GM18519 (cell line): ENCODE measurements around the gene LRRC4B.
"Not testable (repeated sequence)": the region's sequence is repeated elsewhere in the genome, so short reads cannot be mapped to it uniquely, and the experiment has no call there.

Experiments
- ATAC-seq: cut with Tn5 transposase; IDR thresholded peaks from one replicate; pipeline ENCODE4 v1.9.1; 2021; ENCODE audit warnings: mild to moderate bottlenecking, moderate library complexity; ENCODE audit not compliant: unreplicated experiment, low FRiP score

The LRRC4B gene

DNA sequence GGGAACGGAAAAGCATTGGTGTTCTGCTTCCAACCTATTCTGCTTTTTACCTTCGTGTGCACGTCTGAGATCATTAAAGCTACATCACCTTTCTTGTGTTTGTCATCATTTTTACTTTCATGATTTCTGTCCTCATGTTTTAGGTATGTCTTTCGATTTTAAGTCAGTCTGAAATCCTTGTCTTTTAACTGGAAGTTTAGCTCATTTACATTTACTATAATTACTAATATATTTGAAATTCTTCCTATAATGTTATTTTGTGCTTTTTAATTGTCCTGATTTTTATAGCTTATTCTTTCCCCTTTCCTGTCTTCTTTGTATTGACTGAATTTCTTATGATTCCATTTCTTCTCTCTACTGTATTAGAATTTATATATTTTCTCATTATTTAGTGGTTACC lies 35.3 kb downstream of the LRRC4B start:
- ATAC-seq = no peak

DNA sequence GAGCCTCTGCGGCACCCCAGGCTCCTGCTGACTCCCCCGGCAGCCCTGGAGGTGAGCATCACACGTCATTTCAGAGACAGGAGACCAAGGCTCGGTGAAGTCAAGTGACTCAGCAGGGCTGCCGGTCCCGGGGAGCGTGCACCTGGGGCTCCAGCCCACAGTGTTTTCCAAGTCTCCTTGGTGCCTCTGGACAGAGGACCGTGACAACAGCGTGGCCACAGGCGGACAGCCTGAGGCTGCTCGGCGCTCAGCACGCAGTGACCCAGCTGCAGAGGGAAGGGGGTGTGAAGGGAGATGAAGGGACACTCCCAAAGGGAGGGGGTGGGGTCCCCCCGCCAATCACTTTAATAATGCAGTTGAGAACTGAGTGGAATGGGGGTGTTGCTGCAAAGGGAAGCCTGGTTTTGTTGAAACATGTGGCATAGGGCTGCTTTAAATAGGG lies 37.0 kb downstream of the LRRC4B start:
- ATAC-seq = no peak

DNA sequence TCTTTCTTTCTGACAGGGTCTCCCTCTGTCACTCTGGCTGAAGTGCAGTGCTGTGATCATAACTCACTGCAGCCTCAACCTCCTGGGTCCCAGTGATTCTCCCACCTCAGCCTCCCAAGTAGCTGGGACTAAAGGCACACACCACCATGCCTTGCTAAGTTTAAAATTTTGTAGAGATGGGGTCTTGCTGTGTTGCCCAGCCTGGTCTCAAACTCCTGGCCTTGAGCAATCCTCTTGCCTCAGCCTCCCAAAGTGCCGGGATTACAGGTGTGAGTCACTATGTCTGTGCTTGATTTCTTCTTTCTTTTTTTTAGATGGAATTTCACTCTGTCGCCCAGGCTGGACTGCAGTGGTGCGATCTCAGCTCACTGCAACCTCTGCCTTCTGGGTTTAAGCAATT lies 40.2 kb downstream of the LRRC4B start:
- ATAC-seq = not testable (repeated sequence)

DNA sequence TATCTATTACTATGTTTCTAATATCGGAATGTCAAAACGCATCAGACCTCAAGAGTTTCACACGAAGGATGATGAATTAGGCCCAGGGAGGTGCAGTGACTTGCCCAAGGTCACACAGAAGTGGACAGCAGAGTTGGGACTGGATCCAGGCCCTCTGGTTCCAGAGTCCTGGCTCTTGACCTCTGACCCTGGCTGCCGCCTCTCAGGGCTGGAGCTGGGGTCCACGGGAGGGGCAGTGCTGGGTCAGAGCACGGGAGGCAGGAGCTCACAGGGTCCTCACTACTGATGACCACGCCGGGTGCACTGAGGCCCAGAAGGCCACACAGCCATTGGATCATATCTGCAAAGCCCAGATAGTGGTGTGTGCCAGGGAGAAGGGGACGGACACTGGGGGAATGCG lies 45.4 kb downstream of the LRRC4B start:
- no peak for ATAC-seq

DNA sequence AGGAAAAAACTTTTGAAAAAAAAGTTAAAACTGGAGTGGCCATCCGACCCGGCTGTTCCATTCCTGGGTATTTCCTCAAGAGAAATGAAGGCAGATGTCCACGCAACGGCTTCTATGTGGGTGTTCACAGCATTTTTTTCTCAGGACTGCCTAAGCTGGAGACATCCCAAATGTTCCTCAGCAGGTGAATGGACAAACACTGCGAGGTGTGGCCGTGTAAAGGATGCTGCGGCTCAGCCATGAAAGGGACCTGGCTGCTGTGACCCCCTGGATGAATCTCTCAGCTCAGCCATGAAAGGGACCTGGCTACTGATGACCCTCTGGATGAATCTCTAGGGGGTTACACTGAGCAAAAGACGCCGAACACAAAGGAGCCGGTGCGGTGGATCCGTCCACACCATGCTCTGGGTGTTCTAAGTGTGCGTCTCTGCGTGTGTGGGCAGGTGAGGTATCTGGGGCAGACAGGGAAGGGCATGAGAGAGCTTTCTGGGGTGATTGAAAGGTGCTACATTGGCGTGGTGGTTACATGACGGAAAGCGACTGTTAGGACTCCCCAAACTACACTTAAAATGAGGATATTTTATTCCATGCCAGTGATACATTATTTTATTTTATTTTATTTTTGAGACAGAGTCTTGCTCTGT lies 47.3 kb downstream of the LRRC4B start:
- ATAC-seq = no peak

DNA sequence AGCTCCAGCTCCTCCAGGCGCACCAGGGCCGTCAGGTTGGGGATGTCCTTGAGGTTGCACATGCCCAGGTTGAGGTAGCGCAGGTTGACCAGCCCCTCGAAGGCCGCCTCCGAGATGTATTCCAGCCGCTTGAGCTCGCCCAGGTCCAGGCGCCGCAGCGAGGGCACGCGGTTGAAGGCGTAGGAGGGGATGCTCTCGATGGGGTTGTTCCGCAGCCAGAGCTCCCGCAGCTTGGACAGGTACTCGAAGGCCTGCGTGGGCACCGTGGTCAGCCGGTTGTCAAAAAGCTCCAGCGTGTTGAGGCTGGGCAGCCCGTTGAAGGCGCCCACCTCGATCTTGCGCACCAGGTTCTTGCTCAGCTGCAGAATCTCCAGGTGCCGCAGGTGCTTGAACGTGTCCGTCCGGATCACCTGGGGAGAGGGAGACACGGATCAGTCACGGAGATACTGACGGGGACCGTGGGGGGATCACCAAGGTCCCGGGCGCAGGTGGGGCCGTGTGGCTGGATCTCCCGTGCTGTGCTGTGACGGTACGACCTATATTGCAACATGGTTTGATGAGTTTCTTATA lies 49.1 kb downstream of the LRRC4B start:
- ATAC-seq = no peak

DNA sequence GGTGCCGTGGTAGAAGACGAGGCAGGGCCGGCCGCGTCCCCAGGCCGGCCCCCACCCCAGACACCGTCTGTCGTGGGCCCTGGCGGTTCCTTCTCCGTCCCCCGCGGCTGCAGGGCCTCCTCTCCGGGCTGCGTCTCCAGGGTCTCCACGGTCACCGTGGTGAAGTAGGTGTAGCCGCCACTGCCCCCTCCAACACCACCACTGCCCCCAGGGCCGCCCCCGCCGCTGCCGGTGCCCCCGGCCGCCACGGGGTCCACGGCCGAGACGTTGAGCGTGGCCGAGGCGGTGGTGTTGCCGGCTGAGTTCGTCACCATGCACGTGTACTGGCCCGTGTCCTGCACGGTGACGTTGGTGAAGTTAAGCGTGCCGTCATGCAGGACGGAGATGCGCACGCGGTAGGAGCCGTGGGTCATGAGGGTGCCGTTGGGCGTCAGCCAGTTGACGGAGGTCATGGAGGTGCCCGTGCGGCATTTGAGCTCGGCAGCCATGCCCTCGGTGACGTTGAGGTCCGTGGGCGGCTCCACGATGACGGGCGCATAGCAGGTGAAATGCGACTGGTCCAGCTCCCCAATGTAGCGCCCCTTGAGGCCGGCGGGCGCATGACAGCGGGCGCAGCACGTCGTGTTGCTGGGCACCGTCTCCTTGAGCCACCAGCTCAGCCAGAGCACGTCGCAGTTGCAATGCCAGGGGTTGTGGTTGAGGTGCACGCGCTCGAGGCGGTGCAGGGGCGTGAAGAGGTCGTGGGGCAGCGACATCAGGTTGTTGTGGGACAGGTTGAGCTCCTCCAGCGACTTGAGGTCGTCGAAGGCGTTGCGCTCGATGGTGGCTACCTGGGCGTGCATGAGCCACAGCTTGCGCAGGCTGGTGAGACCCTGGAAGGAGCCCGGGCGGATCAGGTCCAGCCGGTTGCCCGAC lies 49.9 kb downstream of the LRRC4B start:
- no peak for ATAC-seq

DNA sequence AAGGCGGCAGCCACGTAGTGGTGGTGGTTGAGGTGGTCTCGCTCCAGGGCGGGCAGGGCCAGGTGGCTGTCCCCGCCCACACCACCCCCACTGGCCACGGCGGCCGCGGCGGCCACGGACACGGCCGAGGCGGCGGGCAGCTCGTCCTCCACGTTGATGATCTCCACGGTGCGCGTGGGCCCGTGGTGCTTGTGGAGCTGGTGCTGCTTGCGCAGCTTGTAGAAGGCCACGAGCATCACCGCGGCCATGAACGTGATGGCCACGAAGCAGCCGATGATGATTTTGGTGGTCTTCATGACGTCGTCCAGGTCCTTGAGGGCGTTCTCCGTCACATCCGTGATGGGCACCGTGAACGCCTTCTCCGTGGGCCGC lies 50.5 kb downstream of the LRRC4B start:
- ATAC-seq = no peak

DNA sequence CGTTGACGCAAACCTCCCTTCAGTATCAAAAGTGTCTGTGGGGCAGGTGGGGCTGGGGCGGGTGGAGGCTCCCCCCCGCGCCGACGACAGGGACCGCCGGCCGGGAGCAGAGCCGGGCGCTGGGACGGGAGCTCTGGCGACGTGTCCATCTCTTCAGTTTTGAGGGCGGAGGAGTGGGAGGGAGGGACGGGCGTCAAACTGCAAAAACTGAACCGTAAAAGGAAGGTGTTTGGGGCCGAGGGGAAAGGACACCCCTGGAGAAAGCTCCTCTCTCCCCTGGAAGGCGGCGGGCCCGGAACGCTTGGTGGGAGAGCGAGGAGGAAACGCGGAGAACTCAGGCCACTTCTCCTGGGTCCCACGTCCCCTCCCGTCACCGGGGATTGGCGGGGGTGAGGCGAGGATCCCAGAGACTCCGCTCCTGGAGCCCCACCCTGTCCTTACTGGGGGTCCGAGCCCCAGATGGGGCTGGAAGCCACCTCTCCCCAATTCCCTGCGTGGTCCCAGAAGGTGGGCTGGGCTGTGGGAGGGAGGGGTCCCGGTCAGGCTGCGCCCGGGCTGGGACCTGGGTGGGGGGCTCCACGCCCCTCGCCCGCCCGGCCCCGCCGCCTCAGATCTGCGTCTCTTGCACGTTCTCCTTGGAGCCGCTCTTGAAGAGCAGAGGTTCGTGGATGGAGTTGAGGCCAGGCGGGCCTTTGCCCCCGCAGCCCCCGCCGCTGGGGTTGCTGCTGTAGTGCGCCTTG lies 51.1 kb downstream of the LRRC4B start:
- ATAC-seq = no peak

DNA sequence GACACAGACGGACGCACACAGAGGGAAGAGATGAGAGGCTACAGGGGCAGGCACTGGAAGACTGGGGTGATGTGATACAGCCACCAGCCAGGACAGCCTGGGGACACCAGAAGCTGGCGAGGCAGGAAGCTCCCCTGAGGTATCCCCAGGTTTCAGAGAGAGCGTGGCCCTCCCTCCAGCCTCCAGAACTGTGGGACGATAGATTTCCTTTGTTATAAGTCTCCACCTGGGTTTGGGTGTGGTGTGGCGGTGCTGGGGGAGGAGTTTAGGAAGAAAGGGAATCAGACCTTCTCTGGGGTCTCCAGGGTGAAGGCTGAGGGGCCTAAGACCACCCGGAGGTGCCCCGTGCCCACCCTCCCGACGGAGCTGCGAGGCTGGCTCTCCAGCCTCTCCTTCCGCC lies 51.8 kb downstream of the LRRC4B start:
- ATAC-seq = no peak

DNA sequence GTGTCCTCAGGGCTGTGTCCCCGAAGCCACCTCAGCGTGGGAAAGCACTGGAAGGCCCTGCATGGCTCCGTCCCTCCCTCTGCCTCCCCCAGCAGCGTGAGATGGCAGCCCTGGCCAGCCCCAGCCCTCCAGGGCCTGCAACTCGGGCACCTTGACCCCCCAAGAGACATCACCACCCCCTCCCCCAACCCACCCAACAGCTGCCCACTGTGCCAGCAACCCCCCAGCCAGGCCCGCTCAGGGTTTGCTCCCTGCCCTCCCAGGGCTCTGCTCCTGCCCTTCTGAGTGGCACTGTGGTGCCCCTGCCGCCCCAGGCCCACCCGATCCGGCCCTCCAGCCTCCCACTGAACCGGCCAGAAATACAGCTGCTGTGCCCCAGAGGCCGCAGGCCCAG lies 53.1 kb downstream of the LRRC4B start:
- ATAC-seq = no peak

DNA sequence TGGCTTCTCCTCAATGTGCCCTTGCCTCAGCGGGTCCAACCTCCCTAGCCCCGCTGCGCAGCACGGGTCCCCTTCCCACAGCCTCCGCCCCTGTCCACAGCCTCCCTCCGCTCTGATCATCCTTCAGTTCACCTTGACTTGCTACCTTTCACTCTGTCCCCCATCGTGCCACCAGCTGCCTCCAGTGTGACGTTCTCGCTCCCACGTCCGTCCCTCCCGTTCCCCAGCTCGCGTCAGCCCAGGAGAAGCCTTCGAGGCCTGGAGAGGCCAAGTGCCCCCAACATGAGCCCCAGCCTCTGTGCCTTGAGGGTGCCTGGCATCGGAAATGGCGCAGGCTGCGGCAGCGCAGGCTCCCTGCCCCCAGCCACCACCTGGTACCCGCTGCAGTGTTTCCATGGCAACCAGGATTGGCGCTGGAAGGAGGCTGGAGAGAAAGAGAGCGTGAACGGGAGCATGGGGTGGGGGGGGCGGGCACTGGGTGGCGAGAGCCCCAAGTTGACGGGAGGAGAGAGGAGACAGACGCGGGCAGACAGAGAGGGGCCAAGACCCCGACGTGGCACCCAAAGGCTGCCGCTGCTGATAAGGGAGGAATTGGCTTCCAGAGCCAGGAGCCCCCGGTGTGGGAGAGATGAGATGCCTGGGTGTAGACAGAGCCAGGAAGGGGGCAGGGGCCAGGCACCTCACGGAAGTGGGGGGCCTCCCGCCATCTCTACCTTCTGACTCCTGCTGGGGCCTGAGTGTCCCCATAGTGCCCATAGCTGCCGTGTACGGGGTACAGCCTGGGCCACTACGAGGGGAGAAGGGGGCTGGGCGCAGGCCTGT lies 53.7 kb downstream of the LRRC4B start:
- ATAC-seq = no peak

DNA sequence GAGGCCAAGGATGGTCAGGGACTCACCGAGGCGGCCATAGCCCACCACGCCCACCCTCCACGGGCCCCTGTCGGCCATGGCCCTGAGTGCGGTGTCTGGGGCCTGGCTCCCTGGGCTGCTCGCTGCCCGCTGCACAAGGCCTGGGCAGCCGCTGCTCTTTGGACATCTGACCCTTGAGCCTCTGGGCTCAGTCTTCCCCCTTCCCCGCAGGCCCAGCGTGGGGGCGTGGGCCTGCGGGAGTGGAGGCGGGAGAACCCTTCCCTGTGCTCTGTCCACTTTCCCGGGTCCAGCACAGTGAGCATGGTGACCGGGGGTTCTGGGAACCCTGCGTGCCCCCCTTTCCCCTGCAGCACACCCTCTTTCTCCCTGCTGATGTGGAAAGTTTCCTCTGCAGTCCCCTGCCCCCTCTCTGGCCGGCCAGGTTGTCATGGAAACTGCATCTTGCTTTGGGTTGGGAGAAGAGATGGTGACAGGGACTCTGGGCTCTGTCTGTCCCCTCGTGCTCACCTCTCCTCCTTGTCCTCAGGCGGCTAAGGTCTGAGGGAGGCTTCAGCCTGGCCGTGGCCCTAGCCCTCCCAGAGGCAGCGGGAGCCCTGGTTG lies 54.4 kb downstream of the LRRC4B start, which contains the start of gene ASPDH:
TSS of gene ASPDH (minus strand) at position 168 of the 600 bp plus-strand sequence. CDS start at position 78, 90 bp downstream.
- no peak for ATAC-seq

DNA sequence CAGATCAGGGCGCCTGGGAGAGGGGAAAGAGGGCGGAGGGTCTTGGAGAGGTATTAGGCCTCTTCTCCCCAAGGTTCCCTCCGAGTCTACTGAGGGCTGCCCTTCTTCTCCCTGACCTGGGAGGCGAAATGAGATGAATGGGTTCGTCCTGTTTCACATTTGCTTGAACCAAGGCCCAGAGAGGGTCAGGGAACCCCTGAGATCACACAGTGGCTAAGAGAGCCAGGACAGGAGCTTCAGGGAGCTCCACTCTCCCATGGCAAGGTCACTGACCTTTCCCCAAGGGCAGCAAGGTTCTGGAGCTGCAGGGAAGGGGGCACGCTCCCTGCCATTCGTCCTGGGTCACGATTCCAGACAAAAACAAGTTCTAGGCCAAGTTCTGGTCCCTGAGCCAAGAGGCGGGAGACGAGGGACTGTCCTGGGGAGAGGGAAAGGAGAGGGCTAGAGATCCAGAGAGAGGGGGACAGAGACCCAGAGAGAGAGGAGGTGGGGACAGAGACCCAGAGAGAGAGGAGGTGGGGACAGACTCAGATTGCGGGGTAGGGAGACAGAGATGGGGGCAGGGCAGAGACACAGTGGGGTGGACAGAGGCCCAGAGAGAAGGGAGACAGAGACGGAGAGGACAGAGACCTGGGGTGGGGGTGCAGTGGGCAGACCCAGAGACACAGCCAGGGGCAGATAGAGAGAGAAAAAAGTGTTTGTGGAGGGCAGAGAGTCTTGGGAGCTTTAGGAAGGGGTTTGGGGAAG lies 55.1 kb downstream of the LRRC4B start:
- no peak for ATAC-seq

DNA sequence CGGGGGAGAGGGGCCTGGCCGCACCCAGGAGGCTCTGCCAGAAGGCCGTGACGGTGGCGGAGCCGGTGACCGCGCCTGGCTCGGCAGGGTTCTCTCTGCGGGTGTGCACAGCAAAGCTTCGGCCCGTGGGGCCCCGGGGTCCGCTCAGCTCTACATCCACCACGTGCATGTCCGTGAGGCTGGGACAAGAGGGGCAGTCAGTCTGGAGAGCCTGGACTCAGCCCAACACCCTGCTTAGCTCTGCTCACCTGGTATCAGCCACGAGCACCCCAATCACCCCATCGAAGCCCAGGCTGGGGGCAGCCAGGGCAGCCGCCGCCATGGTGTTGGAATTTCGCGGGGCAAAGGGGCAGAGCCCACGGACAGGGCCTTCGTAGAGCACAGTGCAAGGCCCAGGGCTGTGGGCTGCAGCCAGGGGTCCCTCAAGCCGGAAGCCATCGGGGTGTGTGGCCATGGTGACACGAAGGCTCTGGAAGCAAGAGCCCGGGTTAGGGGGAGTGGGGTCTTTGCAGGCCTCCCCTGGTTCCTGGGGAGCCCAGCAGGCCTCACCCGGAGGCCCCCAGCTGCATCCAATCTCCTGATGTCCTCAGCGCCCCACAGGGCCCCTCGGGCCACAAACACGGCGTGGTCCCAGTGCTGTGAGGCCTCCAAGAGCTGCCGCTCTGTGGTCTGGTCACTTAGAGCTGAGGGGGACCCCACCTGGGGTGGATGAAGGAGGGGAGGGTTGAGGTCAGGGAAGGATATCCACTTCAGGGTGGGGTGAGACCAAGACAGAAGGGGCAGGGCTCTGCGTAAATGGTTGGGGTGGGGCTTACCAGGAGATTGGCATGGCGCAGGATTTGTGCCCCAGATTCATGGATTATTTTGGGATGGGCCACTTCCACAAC lies 55.9 kb downstream of the LRRC4B start:
- ATAC-seq = no peak

DNA sequence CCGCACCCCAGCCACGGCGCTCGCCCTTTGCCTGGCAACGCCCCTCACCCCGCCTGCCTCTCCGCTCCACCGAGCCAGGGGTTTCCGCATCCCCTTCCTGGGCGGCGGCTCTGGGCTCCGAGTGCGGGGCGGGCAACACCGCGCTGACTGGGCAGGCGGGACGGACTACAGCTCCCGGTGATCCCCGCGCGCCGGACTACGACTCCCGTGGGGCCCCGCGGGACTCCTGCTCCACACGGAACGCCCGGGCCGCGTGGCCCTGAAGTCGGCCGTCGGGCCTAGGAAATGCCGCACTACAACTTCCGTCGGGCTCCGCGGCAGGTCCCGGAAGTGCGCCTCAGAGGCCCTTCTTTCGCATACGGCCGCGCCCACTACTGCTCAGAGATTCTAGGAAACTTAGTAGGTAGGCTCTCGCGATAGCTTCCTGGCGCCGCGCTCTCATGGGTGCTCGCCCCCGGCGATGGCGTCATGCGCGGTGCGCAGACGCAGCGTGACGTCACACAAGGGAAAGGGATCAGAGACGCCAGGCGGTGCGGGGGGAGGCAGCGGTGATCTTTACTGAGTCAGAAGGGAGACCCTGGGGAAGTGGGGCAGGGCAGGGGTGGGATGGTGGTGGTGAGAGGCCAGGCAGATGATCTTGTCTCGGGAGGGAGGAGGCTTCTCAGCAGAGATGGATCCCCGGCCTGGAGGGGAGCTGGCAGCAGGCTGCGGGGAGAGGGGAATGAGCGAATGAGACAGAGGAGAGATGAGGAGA lies 57.0 kb downstream of the LRRC4B start, which contains the start of gene JOSD2:
TSS of gene JOSD2 (minus strand) at position 123 of the 754 bp plus-strand sequence. CDS start 760 bp downstream, outside the sequence.
- peak; percentile 61 for ATAC-seq

DNA sequence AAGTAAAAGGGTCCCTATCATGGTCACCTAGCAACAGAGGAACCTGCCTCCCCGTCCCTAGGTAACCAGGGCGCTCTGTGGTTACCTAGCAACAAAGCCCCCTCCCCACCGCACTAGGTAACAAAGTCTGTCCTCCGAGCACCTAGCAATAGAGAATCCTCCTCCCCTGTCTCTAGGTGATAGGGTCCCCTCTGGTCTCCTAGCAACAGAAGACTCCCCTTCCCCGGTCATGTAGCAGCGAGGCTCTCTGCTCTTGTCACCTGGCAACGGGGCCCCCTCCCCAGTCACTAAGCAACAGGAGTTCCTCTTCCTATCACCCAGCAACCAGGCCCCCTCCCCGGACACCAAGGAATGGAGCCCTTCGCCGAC lies 57.6 kb downstream of the LRRC4B start:
- no peak for ATAC-seq
